Naive B cell (primary cell): ENCODE measurements around the gene AOX1. TPM values are rescaled to one million over a fixed set of nuclear protein-coding genes. Genes with fewer than 3 reads are reported as not detected.
"Not testable (repeated sequence)": the region's sequence is repeated elsewhere in the genome, so short reads cannot be mapped to it uniquely, and the experiment has no call there.

Source experiments
- ATAC-seq, 2 donors: fragments of 150-1000 bp; cut with Tn5 transposase; 2 replicates each; pipeline ENCODE4 v1.10.0; 2021; ENCODE audit warnings: low read depth in 2 of 2, mild to moderate bottlenecking in 2 of 2, moderate library complexity in 2 of 2
- DNase-seq: peaks from one replicate; pipeline ENCODE4 v3.0.0; 2022
- H3K27ac Mint-ChIP-seq, 6 donors: one replicate each; pipeline ENCODE4 v1.8.0; 2020 to 2022; ENCODE audit warnings: mild to moderate bottlenecking in 6 of 6, mixed read lengths in 6 of 6, moderate library complexity in 5 of 6, inconsistent platforms in 2 of 6
- H3K27me3 Mint-ChIP-seq, 3 donors: one replicate each; pipeline ENCODE4 v1.8.0; 2021 to 2022; ENCODE audit warnings: mixed read lengths in 3 of 3, mild to moderate bottlenecking in 1 of 3
- H3K36me3 Mint-ChIP-seq, 2 donors: one replicate each; pipeline ENCODE4 v1.8.0; 2020 to 2022; ENCODE audit warnings: mixed read lengths in 2 of 2, inconsistent platforms in 1 of 2, mild to moderate bottlenecking in 1 of 2
- H3K4me1 Mint-ChIP-seq, 3 donors: one replicate each; pipeline ENCODE4 v1.8.0; 2020 to 2022; ENCODE audit warnings: mixed read lengths in 3 of 3, inconsistent platforms in 1 of 3, mild to moderate bottlenecking in 1 of 3, moderate library complexity in 1 of 3
- H3K4me3 Mint-ChIP-seq, 8 donors: one replicate each; pipeline ENCODE4 v1.8.0; 2020 to 2022; ENCODE audit warnings: mild to moderate bottlenecking in 8 of 8, mixed read lengths in 8 of 8, moderate library complexity in 8 of 8, inconsistent platforms in 2 of 8
- H3K9me3 Mint-ChIP-seq, 7 donors: one replicate each; pipeline ENCODE4 v1.8.0; 2020 to 2022; ENCODE audit warnings: mixed read lengths in 7 of 7, mild to moderate bottlenecking in 5 of 7, inconsistent platforms in 2 of 7, moderate library complexity in 1 of 7
- polyA plus RNA-seq, 6 donors: library from polyadenylated mRNA; unstranded; fragments of 300-500 nt; fragmentation: Illumina TruSeq; gene quantifications; one replicate each; pipeline ENCODE4 v1.2.3, GENCODE V29; 2021; ENCODE audit warnings: low read depth in 6 of 6

AOX1 gene
- polyA plus RNA-seq, 6 donors from 2014 or later: 0.45 TPM; not detected in 5

GRCh38 chr2:200609028-200609614, 23.3 kb downstream of the AOX1 start:
- DNase-seq (no peak), ATAC-seq (no peak)
- Mint-ChIP-seq H3K9me3 (peaks cover 0 to 14% (median 4%) of the 10 kb centered on the region in 7 donors), H3K27ac (no peak overlapping the region), H3K4me3 (no peak overlapping the region), H3K27me3 (peaks cover 0 to 7% (median 0%) of the 10 kb centered on the region in 3 donors), H3K36me3 (no peaks in the 10 kb centered on the region), H3K4me1 (no peaks in the 10 kb centered on the region)

DNA sequence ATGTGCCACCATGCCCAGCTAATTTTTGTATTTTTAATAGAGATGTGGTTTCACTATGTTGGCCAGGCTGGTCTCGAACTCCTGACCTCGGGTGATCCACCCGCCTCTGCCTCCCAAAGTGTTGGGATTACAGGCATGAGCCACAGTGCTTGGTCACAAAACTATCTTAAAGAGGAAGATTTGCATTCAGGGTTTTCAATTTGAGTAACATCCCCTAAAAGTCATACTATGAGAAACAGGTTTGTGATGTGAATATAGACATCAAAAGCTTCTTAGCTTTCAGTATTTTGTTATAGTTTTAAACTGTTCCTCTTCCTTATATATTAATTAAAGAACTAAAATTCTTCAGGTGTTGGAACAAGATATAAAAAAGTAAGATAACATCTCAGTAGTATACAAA, 24.4 kb downstream of the AOX1 start:
- not testable (repeated sequence) for H3K27ac Mint-ChIP-seq, H3K4me3 Mint-ChIP-seq, H3K27me3 Mint-ChIP-seq, H3K36me3 Mint-ChIP-seq, H3K4me1 Mint-ChIP-seq, DNase-seq, ATAC-seq
- H3K9me3 Mint-ChIP-seq: peaks cover 0 to 14% (median 4%) of the 10 kb centered on the region in 7 donors

DNA sequence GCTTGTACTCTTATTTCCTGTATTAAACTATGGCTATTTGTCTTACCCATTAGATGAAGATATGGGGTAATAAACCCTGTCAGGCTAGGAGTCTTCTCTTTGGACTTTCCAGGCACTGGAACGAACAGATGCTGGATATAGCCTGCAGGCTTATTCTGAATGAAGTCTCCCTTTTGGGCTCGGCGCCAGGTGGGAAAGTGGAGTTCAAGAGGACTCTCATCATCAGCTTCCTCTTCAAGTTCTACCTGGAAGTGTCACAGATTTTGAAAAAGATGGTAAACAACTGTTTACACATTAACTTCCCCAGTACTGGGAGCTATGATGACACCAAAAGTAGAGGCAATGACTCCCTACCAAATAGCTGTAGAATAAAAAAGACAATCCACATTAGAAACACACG, 27.9 kb downstream of the AOX1 start:
- Mint-ChIP-seq H3K27me3 (no peaks in the 10 kb centered on the region), H3K4me3 (no peak overlapping the region), H3K36me3 (no peaks in the 10 kb centered on the region), H3K9me3 (no peaks in the 10 kb centered on the region), H3K27ac (no peak overlapping the region), H3K4me1 (peaks cover 4 to 9% (median 6%) of the 10 kb centered on the region in 3 donors)
- DNase-seq (no peak), ATAC-seq (no peak)

DNA sequence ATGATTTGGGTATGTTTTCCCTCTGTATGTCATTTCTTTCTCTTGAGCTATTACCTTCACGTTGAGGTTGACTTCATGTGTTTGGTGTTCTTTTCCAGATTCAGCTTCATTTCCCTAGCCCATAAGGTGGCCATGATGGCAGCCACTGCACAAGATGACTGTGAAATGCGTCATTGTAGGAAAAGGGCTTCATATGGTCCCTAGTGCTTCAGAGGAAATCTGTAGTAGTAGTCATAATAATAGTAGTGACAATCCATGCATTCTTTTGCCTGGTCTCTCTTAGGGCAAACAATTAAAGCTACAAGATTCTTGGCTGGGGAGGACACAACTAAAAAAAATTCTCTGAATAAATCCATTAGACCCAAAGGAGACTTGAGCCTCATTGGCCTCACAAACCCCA, 28.4 kb downstream of the AOX1 start:
- Mint-ChIP-seq H3K36me3 (no peaks in the 10 kb centered on the region), H3K27me3 (no peaks in the 10 kb centered on the region), H3K4me3 (no peak overlapping the region), H3K27ac (no peak overlapping the region), H3K4me1 (peaks cover 4 to 11% (median 6%) of the 10 kb centered on the region in 3 donors), H3K9me3 (no peaks in the 10 kb centered on the region)
- ATAC-seq (no peak), DNase-seq (no peak)

- no peaks in the 10 kb centered on the region for H3K36me3 Mint-ChIP-seq
These were observed 29.4 kb downstream of the AOX1 start for GRCh38 chr2:200615247-200615646.

GRCh38 chr2:200616193-200616592, 30.4 kb downstream of the AOX1 start:
- no peak for DNase-seq
- Mint-ChIP-seq H3K4me1 (peaks cover 4 to 11% (median 6%) of the 10 kb centered on the region in 3 donors), H3K36me3 (no peaks in the 10 kb centered on the region), H3K27me3 (no peaks in the 10 kb centered on the region), H3K27ac (no peak overlapping the region), H3K4me3 (peak overlapping the region in 1 of 8 donors; percentile 45), H3K9me3 (no peaks in the 10 kb centered on the region)
- no peak for ATAC-seq

More at GRCh38 chr2:200615247-200615646, 29.4 kb downstream of the AOX1 start:
- no peaks in the 10 kb centered on the region for H3K9me3 Mint-ChIP-seq
- ATAC-seq: no peak
- no peaks in the 10 kb centered on the region for H3K27me3 Mint-ChIP-seq
- peaks cover 4 to 11% (median 6%) of the 10 kb centered on the region in 3 donors for H3K4me1 Mint-ChIP-seq
- no peak overlapping the region for H3K4me3 Mint-ChIP-seq
- DNase-seq: no peak
- no peak overlapping the region for H3K27ac Mint-ChIP-seq

- Mint-ChIP-seq H3K36me3 (no peaks in the 10 kb centered on the region), H3K4me3 (no peak overlapping the region), H3K9me3 (no peaks in the 10 kb centered on the region), H3K4me1 (peaks cover 4 to 11% (median 6%) of the 10 kb centered on the region in 3 donors), H3K27ac (no peak overlapping the region), H3K27me3 (no peaks in the 10 kb centered on the region)
- DNase-seq (no peak), ATAC-seq (no peak)
These were observed 30.8 kb downstream of the AOX1 start for GRCh38 chr2:200616656-200617055.

DNA sequence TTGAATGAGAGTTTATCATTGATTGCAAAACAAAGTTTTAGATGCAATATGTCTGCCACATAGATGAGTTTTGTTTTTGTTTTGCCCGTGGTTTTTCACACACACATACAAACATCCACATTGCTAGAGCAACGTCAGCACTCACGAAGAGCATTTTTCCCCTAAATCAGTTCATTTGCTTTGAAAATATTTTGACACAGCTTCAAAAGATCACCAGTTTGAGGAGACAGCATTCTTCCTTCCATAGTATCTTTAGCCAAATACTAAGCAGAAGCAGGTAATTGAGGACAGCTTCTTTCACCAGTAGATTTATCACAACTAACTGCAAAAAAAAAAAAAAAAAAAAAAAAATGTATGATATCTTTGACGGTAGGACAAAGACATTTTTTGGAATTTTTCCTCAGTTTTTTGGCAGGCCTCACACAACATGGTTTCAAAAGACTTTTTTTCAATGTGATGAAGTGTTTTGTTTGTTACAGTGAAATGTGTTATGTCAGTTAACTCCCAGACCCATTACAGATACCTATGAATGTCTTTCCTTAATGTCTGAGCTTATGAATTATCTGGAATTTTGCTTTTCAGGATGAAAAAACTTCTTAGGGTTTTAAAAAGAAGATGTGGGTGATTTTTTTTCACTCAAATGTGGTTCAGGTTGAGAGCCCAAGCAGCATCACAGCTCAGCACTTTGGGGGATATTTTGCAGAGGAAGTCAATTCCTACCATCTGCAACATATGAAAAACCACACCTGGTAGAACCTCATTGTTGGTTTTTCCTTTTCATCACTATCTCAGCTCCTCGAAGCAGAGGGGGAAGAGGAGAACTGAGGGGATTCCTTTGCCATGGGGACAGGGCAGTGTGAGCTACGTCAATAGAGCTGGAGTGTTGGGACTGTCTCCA, 31.6 kb downstream of the AOX1 start:
- H3K27ac Mint-ChIP-seq: no peak overlapping the region
- ATAC-seq (peak; percentile 86 to 91), DNase-seq (peak; percentile 5)
- H3K36me3 Mint-ChIP-seq: no peaks in the 10 kb centered on the region
- H3K27me3 Mint-ChIP-seq: no peaks in the 10 kb centered on the region
- no peak overlapping the region for H3K4me3 Mint-ChIP-seq
- no peaks in the 10 kb centered on the region for H3K9me3 Mint-ChIP-seq
- H3K4me1 Mint-ChIP-seq: peaks cover 4 to 11% (median 6%) of the 10 kb centered on the region in 3 donors

DNA sequence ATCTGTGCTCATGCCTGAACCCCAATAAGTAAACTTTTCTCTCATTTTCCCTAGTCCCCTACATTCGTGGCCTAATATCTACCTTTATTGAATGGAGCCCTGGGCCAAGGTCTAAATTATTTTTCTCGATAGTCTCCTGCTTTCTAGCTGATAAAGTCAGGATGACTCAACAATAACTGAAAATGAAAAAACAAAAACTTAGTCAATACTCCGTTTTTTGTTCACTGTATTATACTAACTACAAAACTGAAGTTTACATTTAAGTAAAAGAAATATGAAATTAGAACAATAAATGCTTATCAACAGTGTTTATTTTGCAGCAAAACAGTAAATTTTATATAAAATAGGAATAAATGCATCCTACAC, 32.2 kb downstream of the AOX1 start:
- Mint-ChIP-seq H3K36me3 (no peaks in the 10 kb centered on the region), H3K27ac (no peak overlapping the region), H3K27me3 (no peaks in the 10 kb centered on the region), H3K9me3 (no peaks in the 10 kb centered on the region), H3K4me1 (peaks cover 4 to 11% (median 6%) of the 10 kb centered on the region in 3 donors), H3K4me3 (no peak overlapping the region)
- ATAC-seq (no peak), DNase-seq (no peak)

- peaks cover 4 to 11% (median 6%) of the 10 kb centered on the region in 3 donors for H3K4me1 Mint-ChIP-seq
- H3K36me3 Mint-ChIP-seq: no peaks in the 10 kb centered on the region
- H3K4me3 Mint-ChIP-seq: no peak overlapping the region
- H3K9me3 Mint-ChIP-seq: no peaks in the 10 kb centered on the region
- H3K27me3 Mint-ChIP-seq: no peaks in the 10 kb centered on the region
- H3K27ac Mint-ChIP-seq: peak overlapping the region in 2 of 6 donors; percentile 26 to 37
- DNase-seq (no peak), ATAC-seq (no peak)
These were observed 32.8 kb downstream of the AOX1 start for GRCh38 chr2:200618590-200619021.

DNA sequence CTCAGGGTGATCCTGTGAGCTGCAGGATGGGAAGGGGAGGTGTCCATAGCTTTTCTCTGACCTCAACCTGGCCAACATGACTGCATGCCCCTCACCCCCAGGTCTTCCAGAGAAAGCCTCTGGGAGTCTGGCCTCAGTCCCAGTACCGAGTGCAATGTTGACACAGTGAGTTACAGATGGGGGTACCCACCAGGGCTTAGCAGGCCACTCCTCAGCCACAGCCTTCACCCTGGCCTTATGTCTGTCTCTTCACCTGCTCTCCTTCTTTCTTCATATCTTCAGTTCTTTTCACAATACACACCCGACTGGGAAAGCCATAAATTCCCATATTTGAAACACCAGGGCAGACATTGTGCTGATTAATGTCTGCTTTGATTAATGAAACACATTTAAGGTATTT, 33.5 kb downstream of the AOX1 start:
- no peaks in the 10 kb centered on the region for H3K36me3 Mint-ChIP-seq
- DNase-seq (no peak), ATAC-seq (no peak)
- no peak overlapping the region for H3K4me3 Mint-ChIP-seq
- no peaks in the 10 kb centered on the region for H3K27me3 Mint-ChIP-seq
- no peaks in the 10 kb centered on the region for H3K9me3 Mint-ChIP-seq
- peaks cover 4 to 11% (median 6%) of the 10 kb centered on the region in 3 donors for H3K4me1 Mint-ChIP-seq
- no peak overlapping the region for H3K27ac Mint-ChIP-seq

DNA sequence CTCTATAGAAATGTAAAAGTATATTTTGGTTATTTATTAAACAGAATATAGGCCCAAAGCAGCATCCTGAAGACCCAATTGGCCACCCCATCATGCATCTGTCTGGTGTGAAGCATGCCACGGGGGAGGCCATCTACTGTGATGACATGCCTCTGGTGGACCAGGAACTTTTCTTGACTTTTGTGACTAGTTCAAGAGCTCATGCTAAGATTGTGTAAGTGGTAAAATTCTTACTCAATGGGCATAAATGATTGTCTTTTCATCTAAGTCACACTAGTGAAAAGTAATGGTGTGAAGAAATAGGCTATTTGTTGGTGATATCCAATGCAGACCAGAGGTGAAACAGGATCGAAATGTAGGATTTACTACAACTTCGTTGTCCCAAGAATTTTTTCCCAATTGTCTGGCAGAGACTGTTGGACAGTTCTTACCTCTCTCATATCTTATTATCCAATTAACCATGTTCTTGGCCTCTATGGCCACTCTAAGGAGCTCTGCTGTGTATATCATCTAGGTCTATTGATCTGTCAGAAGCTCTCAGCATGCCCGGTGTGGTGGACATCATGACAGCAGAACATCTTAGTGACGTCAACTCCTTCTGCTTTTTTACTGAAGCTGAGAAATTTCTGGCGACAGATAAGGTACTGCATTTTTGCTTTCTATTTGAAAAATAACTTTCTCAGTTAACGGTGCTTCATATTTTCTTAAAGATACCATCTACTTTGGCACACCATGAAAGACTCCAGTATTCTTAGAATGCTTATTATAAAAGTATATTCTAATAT, 35.0 kb downstream of the AOX1 start:
- no peak for ATAC-seq
- Mint-ChIP-seq H3K4me3 (no peak overlapping the region), H3K4me1 (peaks cover 4 to 11% (median 6%) of the 10 kb centered on the region in 3 donors), H3K9me3 (no peaks in the 10 kb centered on the region), H3K36me3 (no peaks in the 10 kb centered on the region), H3K27me3 (no peaks in the 10 kb centered on the region), H3K27ac (no peak overlapping the region)
- DNase-seq: no peak

DNA sequence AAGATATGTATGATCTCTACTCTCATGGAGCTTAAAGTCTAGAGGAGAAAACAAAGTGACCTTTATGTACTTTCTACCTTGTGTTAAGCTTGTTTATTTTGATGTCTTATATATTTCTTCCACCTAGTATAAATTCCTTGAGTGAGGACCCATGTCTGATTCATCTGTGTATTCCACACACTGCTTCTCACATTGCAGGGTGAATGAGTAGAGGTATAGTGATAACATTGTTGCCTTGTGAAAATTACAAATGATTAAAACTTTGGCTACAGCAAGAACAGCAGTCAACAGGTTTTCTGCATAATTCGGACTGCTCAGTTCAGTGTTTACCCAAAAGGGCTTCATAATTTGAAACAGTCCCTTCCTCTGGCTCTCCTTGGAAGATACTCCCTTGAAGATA, 36.3 kb downstream of the AOX1 start:
- H3K9me3 Mint-ChIP-seq: no peaks in the 10 kb centered on the region
- H3K27me3 Mint-ChIP-seq: no peaks in the 10 kb centered on the region
- no peak overlapping the region for H3K27ac Mint-ChIP-seq
- ATAC-seq (no peak), DNase-seq (no peak)
- H3K4me1 Mint-ChIP-seq: peaks cover 4 to 9% (median 6%) of the 10 kb centered on the region in 3 donors
- H3K36me3 Mint-ChIP-seq: no peaks in the 10 kb centered on the region
- H3K4me3 Mint-ChIP-seq: no peak overlapping the region
